Fibroblast of villous mesenchyme (primary cell): Measurements from ENCODE around the gene COA3. TPM values are rescaled to one million over a fixed set of nuclear protein-coding genes. Genes with fewer than 3 reads are reported as not detected.

Source experiments
- DNase-seq: peaks from one replicate; pipeline ENCODE4 v3.0.0-alpha.2; 2010; ENCODE audit warnings: low read depth
- H3K4me3 ChIP-seq: 2 replicates; pipeline ENCODE4 v1.5.1; 2011; ENCODE audit warnings: low read depth, mild to moderate bottlenecking, low read length
- CTCF ChIP-seq: IDR thresholded peaks from 2 replicates; pipeline ENCODE4 v1.5.1; 2012; ENCODE audit warnings: low read depth, mild to moderate bottlenecking, low read length; ENCODE audit not compliant: insufficient read depth
- small RNA-seq: library from RNA; depleted of rRNA; stranded (forward); fragments of <200 nt; gene quantifications from one replicate; pipeline ENCODE3, GENCODE V24; 2012
- total RNA-seq: library from RNA; depleted of rRNA; stranded (reverse); fragments of >200 nt; gene quantifications from 2 replicates; pipeline ENCODE4 v1.2.3, GENCODE V29; 2012

The COA3 gene
- total RNA-seq, 1 donor: 52.2 TPM

GRCh38 chr17:42751628-42752027, 46.9 kb downstream of the COA3 start:
- DNase-seq: peak; percentile 52
- no peak overlapping the region for H3K4me3 ChIP-seq
- no peak for TF ChIP-seq CTCF

- no peak for DNase-seq
- TF ChIP-seq CTCF: no peak
- no peak overlapping the region for H3K4me3 ChIP-seq
Observed at GRCh38 chr17:42750739-42751344, 47.7 kb downstream of the COA3 start.

GRCh38 chr17:42748908-42749798, 49.4 kb downstream of the COA3 start:
- DNase-seq: no peak
- no peak for TF ChIP-seq CTCF
- no peak overlapping the region for H3K4me3 ChIP-seq

- no peak overlapping the region for H3K4me3 ChIP-seq
- no peak for TF ChIP-seq CTCF
- DNase-seq: no peak
Observed at GRCh38 chr17:42748202-42748907, 50.1 kb downstream of the COA3 start.

Small RNA genes lying within 50 kb of the gene (small RNA-seq; reads per million reads assigned to genes)
- gene HMGN2P15 (not detected), gene MIR6781 (not detected)

Other genes with a start within 250 kb of the COA3 start
- gene HSD17B1, start 245.8 kb downstream of the COA3 start, total RNA-seq: 3.5 and 11.9 TPM in 2 replicates
- gene COASY, start 236.6 kb downstream of the COA3 start, total RNA-seq: 18.0 and 22.0 TPM in 2 replicates
- 31.2 and 47.5 TPM in 2 replicates for gene MLX, start 231.6 kb downstream of the COA3 start, total RNA-seq
- 3.9 and 4.8 TPM in 2 replicates for gene PSMC3IP, start 221.0 kb downstream of the COA3 start, total RNA-seq
- 59.9 and 80.3 TPM in 2 replicates for gene RETREG3, start 189.3 kb downstream of the COA3 start, total RNA-seq
- gene TUBG1, start 189.0 kb downstream of the COA3 start, total RNA-seq: 36.1 and 52.2 TPM in 2 replicates
- gene TUBG2, start 139.4 kb downstream of the COA3 start, total RNA-seq: 11.7 and 13.2 TPM in 2 replicates
- gene PLEKHH3, start 121.7 kb downstream of the COA3 start, total RNA-seq: 13.8 and 15.1 TPM in 2 replicates
- 4.5 and 6.5 TPM in 2 replicates for gene CCR10, start 116.9 kb downstream of the COA3 start, total RNA-seq
- gene CNTNAP1, start 116.2 kb downstream of the COA3 start, total RNA-seq: 45.4 and 60.5 TPM in 2 replicates
- gene EZH1, start 53.7 kb downstream of the COA3 start, total RNA-seq: 16.8 and 22.0 TPM in 2 replicates
- not detected in 2 replicates for gene RAMP2, start 37.5 kb downstream of the COA3 start, total RNA-seq
- gene VPS25, start 25.3 kb downstream of the COA3 start, total RNA-seq: 52.2 and 53.1 TPM in 2 replicates
- gene WNK4, start 18.1 kb downstream of the COA3 start, total RNA-seq: 1.3 and 3.9 TPM in 2 replicates
- 0.32 TPM in 1 of 2 replicates, not detected in the other for gene CNTD1, start 157 bp upstream of the COA3 start, total RNA-seq
- 70.2 and 90.2 TPM in 2 replicates for gene BECN1, start 25.6 kb upstream of the COA3 start, total RNA-seq
- gene PSME3, start 34.7 kb upstream of the COA3 start, total RNA-seq: 102 and 130 TPM in 2 replicates
- gene AOC2, start 45.9 kb upstream of the COA3 start, total RNA-seq: 0.43 and 0.64 TPM in 2 replicates
- under 0.01 and 0.32 TPM in 2 replicates for gene AOC3, start 52.5 kb upstream of the COA3 start, total RNA-seq
- gene G6PC1, start 102.1 kb upstream of the COA3 start, total RNA-seq: not detected in 2 replicates
- 16.0 and 16.8 TPM in 2 replicates for gene AARSD1, start 165.8 kb upstream of the COA3 start, total RNA-seq
- gene PTGES3L, start 181.4 kb upstream of the COA3 start, total RNA-seq: 1.3 TPM in 2 replicates
- 9.3 and 11.2 TPM in 2 replicates for gene RUNDC1, start 181.9 kb upstream of the COA3 start, total RNA-seq
- gene RPL27, start 199.7 kb upstream of the COA3 start, total RNA-seq: 1,005 and 1,254 TPM in 2 replicates
- gene IFI35, start 208.1 kb upstream of the COA3 start, total RNA-seq: 31.5 and 34.5 TPM in 2 replicates
- gene VAT1, start 223.7 kb upstream of the COA3 start, total RNA-seq: 207 and 320 TPM in 2 replicates
- gene RND2, start 226.5 kb upstream of the COA3 start, total RNA-seq: 0.97 and 1.3 TPM in 2 replicates